ENCODE measurements around the gene B3GNT5. TPM values are rescaled to one million over a fixed set of nuclear protein-coding genes. Genes with fewer than 3 reads are reported as not detected.
"Not testable (repeated sequence)": the region's sequence is repeated elsewhere in the genome, so short reads cannot be mapped to it uniquely, and the experiment has no call there.

Gene B3GNT5
- total and polyA plus RNA-seq, 2 experiments from 2014 or later: 4.9 to 6.4 TPM

- H3K4me2 ChIP-seq: no peak overlapping the region
- no peaks in the 10 kb centered on the region for H3K4me1 ChIP-seq (ENCODE audit: insufficient read depth)
- no peak for DNase-seq (ENCODE audit: low spot score)
- no peaks in the 10 kb centered on the region for H3F3A ChIP-seq (replicated peaks; ENCODE audit: low read depth)
- no peaks in the 10 kb centered on the region; the same call in 2 of the 3 replicates for H3K9me3 Mint-ChIP-seq
- no peak overlapping the region for H3K4me3 ChIP-seq
- H3K9me2 ChIP-seq (ENCODE audit: insufficient read depth): no peaks in the 10 kb centered on the region
- no peaks in the 10 kb centered on the region for H3K36me3 Mint-ChIP-seq (ENCODE audit: low read depth)
- no peaks in the 10 kb centered on the region for H3K79me2 ChIP-seq (replicated peaks; ENCODE audit: insufficient read depth)
- no peak overlapping the region for H2AFZ ChIP-seq
- ATAC-seq: no peak
- no peaks in the 10 kb centered on the region for H3K27me3 ChIP-seq (ENCODE audit: insufficient read depth)
- no peak overlapping the region for H3K27ac Mint-ChIP-seq
- no peaks in the 10 kb centered on the region for H4K20me1 ChIP-seq (replicated peaks; ENCODE audit: insufficient read depth)
- no peaks in the 10 kb centered on the region for H3K36me3 ChIP-seq (ENCODE audit: insufficient read depth)
- peaks cover 2% of the 10 kb centered on the region for H3K27me3 Mint-ChIP-seq (ENCODE audit: insufficient read depth, low read depth, poor library complexity)
- H3K4me1 Mint-ChIP-seq: no peaks in the 10 kb centered on the region
- no peak overlapping the region for H3K4me3 Mint-ChIP-seq
- H3K27ac ChIP-seq (ENCODE audit: low read depth): no peak overlapping the region
- no peak for TF ChIP-seq ZNF462 (CRISPR knock-in tag; IDR thresholded peaks at IDR 0.05)
- TF ChIP-seq STAT1 (IDR thresholded peaks at IDR 0.05; ENCODE audit: unreplicated experiment): no peak
- no peak for TF ChIP-seq NANOG (IDR thresholded peaks at IDR 0.05; ENCODE audit: borderline replicate concordance)
- TF ChIP-seq CREB1 (CRISPR knock-in tag; IDR thresholded peaks at IDR 0.05; ENCODE audit: low read depth): no peak
- TF ChIP-seq, protein P1, sequence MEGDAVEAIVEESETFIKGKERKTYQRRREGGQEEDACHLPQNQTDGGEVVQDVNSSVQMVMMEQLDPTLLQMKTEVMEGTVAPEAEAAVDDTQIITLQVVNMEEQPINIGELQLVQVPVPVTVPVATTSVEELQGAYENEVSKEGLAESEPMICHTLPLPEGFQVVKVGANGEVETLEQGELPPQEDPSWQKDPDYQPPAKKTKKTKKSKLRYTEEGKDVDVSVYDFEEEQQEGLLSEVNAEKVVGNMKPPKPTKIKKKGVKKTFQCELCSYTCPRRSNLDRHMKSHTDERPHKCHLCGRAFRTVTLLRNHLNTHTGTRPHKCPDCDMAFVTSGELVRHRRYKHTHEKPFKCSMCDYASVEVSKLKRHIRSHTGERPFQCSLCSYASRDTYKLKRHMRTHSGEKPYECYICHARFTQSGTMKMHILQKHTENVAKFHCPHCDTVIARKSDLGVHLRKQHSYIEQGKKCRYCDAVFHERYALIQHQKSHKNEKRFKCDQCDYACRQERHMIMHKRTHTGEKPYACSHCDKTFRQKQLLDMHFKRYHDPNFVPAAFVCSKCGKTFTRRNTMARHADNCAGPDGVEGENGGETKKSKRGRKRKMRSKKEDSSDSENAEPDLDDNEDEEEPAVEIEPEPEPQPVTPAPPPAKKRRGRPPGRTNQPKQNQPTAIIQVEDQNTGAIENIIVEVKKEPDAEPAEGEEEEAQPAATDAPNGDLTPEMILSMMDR (conservative IDR thresholded peaks at IDR 0.05; ENCODE audit: low read depth in 2 of 2): no peak
- no peak for TF ChIP-seq ZNF331 (CRISPR knock-in tag; IDR thresholded peaks at IDR 0.05; ENCODE audit: low read depth)
- TF ChIP-seq JUNB (IDR thresholded peaks at IDR 0.05; ENCODE audit: unreplicated experiment): no peak
- no peak for TF ChIP-seq EZH2 (IDR thresholded peaks at IDR 0.05; ENCODE audit: low read depth, unreplicated experiment)
- no peak for TF ChIP-seq POLR2AphosphoS5 (IDR thresholded peaks at IDR 0.05; ENCODE audit: low read depth)
- no peak for TF ChIP-seq ZNF114 (CRISPR knock-in tag; IDR thresholded peaks at IDR 0.05)
Observed at GRCh38 chr3:183229178-183229577, 23.9 kb upstream of the B3GNT5 start.

DNA sequence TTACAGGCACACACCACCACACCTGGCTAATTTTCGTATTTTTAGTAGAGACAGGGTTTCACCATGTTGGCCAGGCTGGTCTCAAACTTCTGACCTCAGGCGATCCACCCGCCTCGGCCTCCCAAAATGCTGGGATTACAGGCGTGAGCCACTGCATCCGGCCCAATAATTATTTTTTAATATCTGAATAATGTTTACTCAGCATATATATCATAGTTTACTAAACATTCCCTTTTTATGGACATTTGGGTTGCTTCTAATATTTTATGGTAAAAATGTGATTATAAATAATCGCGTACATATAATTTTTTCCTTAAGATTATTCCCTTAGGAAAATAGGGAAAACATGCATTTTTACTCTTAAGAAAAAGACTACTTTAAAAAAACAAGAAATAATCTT, 22.8 kb upstream of the B3GNT5 start:
- H3K9me3 Mint-ChIP-seq; H3K4me3 ChIP-seq; DNase-seq (ENCODE audit: low spot score); H3K27ac ChIP-seq (ENCODE audit: low read depth); H3K36me3 ChIP-seq (ENCODE audit: insufficient read depth); H3K4me1 ChIP-seq (ENCODE audit: insufficient read depth); H2AFZ ChIP-seq; H3K79me2 ChIP-seq (replicated peaks; ENCODE audit: insufficient read depth); H4K20me1 ChIP-seq (replicated peaks; ENCODE audit: insufficient read depth); H3K27me3 ChIP-seq (ENCODE audit: insufficient read depth); H3F3A ChIP-seq (replicated peaks; ENCODE audit: low read depth); H3K4me1 Mint-ChIP-seq; H3K4me2 ChIP-seq; H3K9me2 ChIP-seq (ENCODE audit: insufficient read depth); H3K36me3 Mint-ChIP-seq (ENCODE audit: low read depth); H3K4me3 Mint-ChIP-seq; ATAC-seq; H3K27me3 Mint-ChIP-seq (ENCODE audit: insufficient read depth, low read depth, poor library complexity); H3K27ac Mint-ChIP-seq: not testable (repeated sequence)
